ENCODE measurements around the gene PPP1CB. TPM values are rescaled to one million over a fixed set of nuclear protein-coding genes. Genes with fewer than 3 reads are reported as not detected.

PPP1CB gene
- total RNA-seq, 6 donors from 2014 or later, result 83.0 to 255 (median 222) TPM

DNA sequence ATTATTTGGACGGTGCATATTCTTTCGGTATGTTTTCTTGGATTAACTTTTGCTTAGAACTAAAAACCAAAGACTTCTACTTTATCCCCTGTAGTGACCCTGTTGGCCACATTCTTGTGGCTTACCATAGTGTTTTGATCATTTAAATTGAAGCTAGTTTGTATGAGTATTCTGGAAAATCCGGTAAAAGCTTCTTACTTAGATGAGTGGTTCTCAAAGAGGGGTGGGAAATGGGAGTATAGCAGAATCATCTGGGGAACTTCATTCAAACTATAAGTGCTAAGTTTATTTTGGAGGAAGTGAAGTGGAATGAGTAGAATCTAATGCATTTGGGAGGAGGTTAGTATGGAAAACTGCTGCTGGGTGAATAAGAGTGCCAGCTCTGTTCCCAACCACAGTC is 3.8 kb downstream of the PPP1CB start:
- H3K9me3 ChIP-seq, result no peaks in the 10 kb centered on the region
- H3K27ac ChIP-seq, result peak overlapping the region; percentile 12 to 100 (median 69)
- H3K4me3 ChIP-seq, result peak overlapping the region in 2 of 4 donors; percentile 65 to 78
- H3K36me3 ChIP-seq, result peaks cover 0 to 18% (median 4%) of the 10 kb centered on the region in 4 donors
- DNase-seq, result no peak
- H3K4me1 ChIP-seq, result peaks cover 54 to 67% (median 56%) of the 10 kb centered on the region in 4 donors
- no peaks in the 10 kb centered on the region for H3K27me3 ChIP-seq
- WGBS, 2 donors, result 67 to 72% methylated on average over 3 of the region's 3 CpGs
- TF ChIP-seq POLR2A (IDR thresholded peaks at IDR 0.05) (no peak), POLR2AphosphoS5 (IDR thresholded peaks at IDR 0.05) (no peak), EP300 (IDR thresholded peaks at IDR 0.05) (no peak)
- TF ChIP-seq, protein P1, sequence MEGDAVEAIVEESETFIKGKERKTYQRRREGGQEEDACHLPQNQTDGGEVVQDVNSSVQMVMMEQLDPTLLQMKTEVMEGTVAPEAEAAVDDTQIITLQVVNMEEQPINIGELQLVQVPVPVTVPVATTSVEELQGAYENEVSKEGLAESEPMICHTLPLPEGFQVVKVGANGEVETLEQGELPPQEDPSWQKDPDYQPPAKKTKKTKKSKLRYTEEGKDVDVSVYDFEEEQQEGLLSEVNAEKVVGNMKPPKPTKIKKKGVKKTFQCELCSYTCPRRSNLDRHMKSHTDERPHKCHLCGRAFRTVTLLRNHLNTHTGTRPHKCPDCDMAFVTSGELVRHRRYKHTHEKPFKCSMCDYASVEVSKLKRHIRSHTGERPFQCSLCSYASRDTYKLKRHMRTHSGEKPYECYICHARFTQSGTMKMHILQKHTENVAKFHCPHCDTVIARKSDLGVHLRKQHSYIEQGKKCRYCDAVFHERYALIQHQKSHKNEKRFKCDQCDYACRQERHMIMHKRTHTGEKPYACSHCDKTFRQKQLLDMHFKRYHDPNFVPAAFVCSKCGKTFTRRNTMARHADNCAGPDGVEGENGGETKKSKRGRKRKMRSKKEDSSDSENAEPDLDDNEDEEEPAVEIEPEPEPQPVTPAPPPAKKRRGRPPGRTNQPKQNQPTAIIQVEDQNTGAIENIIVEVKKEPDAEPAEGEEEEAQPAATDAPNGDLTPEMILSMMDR (IDR thresholded peaks at IDR 0.05), result no peak
- no peak for ATAC-seq (ENCODE audit: low FRiP score in 2 of 2)

DNA sequence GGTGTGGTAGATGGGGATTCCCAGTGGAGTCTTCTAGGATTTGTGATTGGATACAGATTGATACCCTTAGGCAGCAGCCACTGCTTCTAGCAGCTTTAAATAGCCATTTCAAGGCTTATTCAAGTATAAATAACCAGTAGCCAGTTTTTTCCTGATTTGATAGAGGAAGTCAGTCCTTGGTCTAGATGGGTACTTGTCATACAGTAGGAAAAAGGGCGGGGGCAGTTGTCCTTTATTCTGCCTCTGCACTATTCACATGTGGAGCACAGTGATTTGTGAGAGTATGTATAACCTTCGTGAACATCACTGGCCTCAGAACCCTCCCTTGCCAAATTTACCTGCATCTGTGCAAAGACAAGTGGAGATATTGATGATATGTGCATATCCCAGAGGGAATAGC is 6.8 kb downstream of the PPP1CB start:
- Histone ChIP-seq H3K36me3 (peaks cover 0 to 32% (median 4%) of the 10 kb centered on the region in 4 donors), H3K4me3 (no peak overlapping the region), H3K27ac (no peak overlapping the region), H3K27me3 (no peaks in the 10 kb centered on the region), H3K4me1 (peaks cover 63 to 85% (median 74%) of the 10 kb centered on the region in 4 donors), H3K9me3 (no peaks in the 10 kb centered on the region)
- DNase-seq (no peak), ATAC-seq (ENCODE audit: low FRiP score in 2 of 2) (peak in 1 of 2 donors; percentile 30)
- TF ChIP-seq POLR2A (IDR thresholded peaks at IDR 0.05), result no peak
- TF ChIP-seq, protein P1 (IDR thresholded peaks at IDR 0.05), result no peak
- 81 to 89% methylated on average over 2 of the region's 2 CpGs for WGBS, 2 donors

GRCh38 chr2:28761420-28761819 is 9.8 kb downstream of the PPP1CB start:
- 90 to 93% methylated on average over 3 of the region's 3 CpGs for WGBS, 2 donors
- no peak overlapping the region for H3K27ac ChIP-seq

GRCh38 chr2:28764909-28765711 is 13.5 kb downstream of the PPP1CB start:
- Histone ChIP-seq H3K36me3 (peaks cover 0 to 17% (median 0%) of the 10 kb centered on the region in 4 donors), H3K4me3 (no peak overlapping the region), H3K4me1 (peaks cover 38 to 75% (median 56%) of the 10 kb centered on the region in 4 donors), H3K9me3 (no peaks in the 10 kb centered on the region), H3K27ac (no peak overlapping the region), H3K27me3 (no peaks in the 10 kb centered on the region)
- DNase-seq (no peak), ATAC-seq (ENCODE audit: low FRiP score in 2 of 2) (no peak)
- WGBS, 2 donors, result 86 to 87% methylated on average over 8 of the region's 8 CpGs
- TF ChIP-seq POLR2AphosphoS5 (IDR thresholded peaks at IDR 0.05), result no peak
- TF ChIP-seq, protein P1 (IDR thresholded peaks at IDR 0.05), result no peak
- no peak for TF ChIP-seq POLR2A (IDR thresholded peaks at IDR 0.05)
- TF ChIP-seq EP300 (IDR thresholded peaks at IDR 0.05), result no peak

More at GRCh38 chr2:28761420-28761819, 9.8 kb downstream of the PPP1CB start:
- no peak overlapping the region for H3K4me3 ChIP-seq
- DNase-seq (no peak), ATAC-seq (ENCODE audit: low FRiP score in 2 of 2) (no peak)
- TF ChIP-seq POLR2AphosphoS5 (IDR thresholded peaks at IDR 0.05) (no peak), POLR2A (IDR thresholded peaks at IDR 0.05) (no peak), EP300 (IDR thresholded peaks at IDR 0.05) (no peak)
- TF ChIP-seq, protein P1 (IDR thresholded peaks at IDR 0.05), result no peak
- peaks cover 53 to 77% (median 66%) of the 10 kb centered on the region in 4 donors for H3K4me1 ChIP-seq
- H3K27me3 ChIP-seq, result no peaks in the 10 kb centered on the region
- H3K36me3 ChIP-seq, result peaks cover 0 to 32% (median 4%) of the 10 kb centered on the region in 4 donors
- H3K9me3 ChIP-seq, result no peaks in the 10 kb centered on the region
